Nephron (organoid): ENCODE measurements around the gene EPSTI1.

Source experiments
- H3K27ac Mint-ChIP-seq, 3 experiments: 2 replicates each; pipeline ENCODE4 v1.8.0; 2020; ENCODE audit warnings: mixed read lengths in 3 of 3, mild to moderate bottlenecking in 2 of 3, moderate library complexity in 1 of 3
- H3K27me3 Mint-ChIP-seq: 2 replicates; pipeline ENCODE4 v1.8.0; 2021; ENCODE audit warnings: low read depth, mild to moderate bottlenecking, moderate library complexity, mixed read lengths
- H3K36me3 Mint-ChIP-seq: 2 replicates; pipeline ENCODE4 v1.8.0; 2020; ENCODE audit warnings: low read depth, mixed read lengths
- H3K4me1 Mint-ChIP-seq: 2 replicates; pipeline ENCODE4 v1.8.0; 2020; ENCODE audit warnings: mixed read lengths
- H3K4me3 Mint-ChIP-seq, 3 experiments: 2 replicates each; pipeline ENCODE4 v1.8.0; 2020; ENCODE audit warnings: mild to moderate bottlenecking in 3 of 3, mixed read lengths in 3 of 3, moderate library complexity in 2 of 3
- H3K9me3 Mint-ChIP-seq: 2 replicates; pipeline ENCODE4 v1.8.0; 2020; ENCODE audit warnings: mixed read lengths
- CTCF ChIP-seq, 3 experiments: fragments of 200-600 bp; sonication (generic); IDR thresholded peaks; one replicate each; pipeline ENCODE4 v1.5.0; 2021; ENCODE audit warnings: antibody characterized with exemption in 3 of 3; ENCODE audit not compliant: unreplicated experiment in 3 of 3

The EPSTI1 gene

DNA sequence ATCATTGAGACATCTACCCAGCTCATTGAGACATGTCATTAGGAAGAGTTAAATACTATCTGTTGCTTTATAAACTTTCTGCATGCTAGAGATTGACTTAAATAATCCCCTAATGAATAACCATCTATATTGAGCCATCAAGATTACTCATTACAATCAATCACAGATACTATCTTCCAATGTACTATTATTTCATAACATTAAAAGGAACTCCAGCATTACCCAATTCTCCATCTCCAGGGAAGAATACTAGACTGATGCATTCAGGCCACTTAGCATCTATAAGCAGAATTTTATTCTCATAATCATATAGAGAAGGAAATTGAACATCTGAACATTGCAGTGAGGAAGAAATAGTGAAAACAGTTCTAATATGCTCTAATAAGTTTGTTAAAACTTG is 8.0 kb downstream of the EPSTI1 start:
- H3K27ac Mint-ChIP-seq: no peak overlapping the region
- no peaks in the 10 kb centered on the region for H3K27me3 Mint-ChIP-seq
- TF ChIP-seq CTCF (IDR thresholded peaks at IDR 0.05; ENCODE audit: unreplicated experiment in 3 of 3): no peak
- peaks cover 6% of the 10 kb centered on the region for H3K36me3 Mint-ChIP-seq
- no peak overlapping the region for H3K4me3 Mint-ChIP-seq
- H3K4me1 Mint-ChIP-seq: peaks cover 10% of the 10 kb centered on the region
- H3K9me3 Mint-ChIP-seq: no peaks in the 10 kb centered on the region

- peaks cover 2% of the 10 kb centered on the region for H3K9me3 Mint-ChIP-seq
- H3K36me3 Mint-ChIP-seq: peaks cover 10% of the 10 kb centered on the region
- H3K4me3 Mint-ChIP-seq: no peak overlapping the region
- no peaks in the 10 kb centered on the region for H3K27me3 Mint-ChIP-seq
- no peak for TF ChIP-seq CTCF (IDR thresholded peaks at IDR 0.05; ENCODE audit: unreplicated experiment in 3 of 3)
- H3K27ac Mint-ChIP-seq: peak overlapping the region in 1 of 3 experiments; percentile 13
- peaks cover 10% of the 10 kb centered on the region for H3K4me1 Mint-ChIP-seq
These were observed 10.2 kb downstream of the EPSTI1 start for GRCh38 chr13:42981853-42982252.

DNA sequence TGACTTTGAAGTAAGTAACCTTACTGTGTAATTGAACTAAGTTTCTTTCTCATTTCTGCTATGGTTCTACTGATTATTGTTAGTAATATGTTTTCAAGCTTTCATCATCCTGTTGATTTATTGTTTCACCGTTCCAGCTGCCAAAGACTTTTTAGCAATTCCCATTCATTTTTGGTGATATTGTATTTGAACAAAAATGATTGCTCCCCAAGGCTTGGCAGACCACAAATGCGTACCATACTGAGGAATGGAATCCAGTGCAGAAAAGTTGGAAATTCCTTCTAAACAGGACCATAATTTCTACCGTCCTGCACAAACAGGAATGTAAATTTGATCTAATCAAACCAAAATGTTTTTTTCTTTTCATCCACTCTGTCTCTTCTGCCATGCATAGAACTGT is 10.7 kb downstream of the EPSTI1 start:
- H3K4me3 Mint-ChIP-seq: no peak overlapping the region
- H3K27me3 Mint-ChIP-seq: no peaks in the 10 kb centered on the region
- peaks cover 10% of the 10 kb centered on the region for H3K4me1 Mint-ChIP-seq
- H3K36me3 Mint-ChIP-seq: peaks cover 10% of the 10 kb centered on the region
- peak overlapping the region in 1 of 3 experiments; percentile 59 for H3K27ac Mint-ChIP-seq
- peaks cover 2% of the 10 kb centered on the region for H3K9me3 Mint-ChIP-seq
- no peak for TF ChIP-seq CTCF (IDR thresholded peaks at IDR 0.05; ENCODE audit: unreplicated experiment in 3 of 3)

DNA sequence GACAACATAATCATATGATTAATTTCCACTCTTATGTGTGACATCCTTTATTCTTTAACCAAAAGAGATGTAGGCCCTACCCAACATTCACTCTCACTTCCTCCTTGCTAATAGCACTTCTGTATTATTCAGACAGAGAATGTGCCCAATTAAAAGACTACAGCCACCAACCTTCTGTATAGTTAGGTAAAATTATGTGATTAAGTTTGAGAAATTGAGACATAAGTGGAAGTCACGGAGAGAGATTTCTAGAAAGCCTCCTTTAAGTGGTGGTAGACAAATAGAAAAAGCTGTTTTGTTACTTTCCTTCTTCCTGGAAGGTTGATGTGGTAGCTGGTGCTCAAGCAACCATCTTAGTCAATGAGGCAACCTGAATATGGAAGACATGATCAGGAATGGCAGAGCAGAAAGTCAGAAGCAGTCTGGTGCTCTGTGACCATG is 14.8 kb downstream of the EPSTI1 start:
- peaks cover 15% of the 10 kb centered on the region for H3K4me1 Mint-ChIP-seq
- no peak overlapping the region for H3K4me3 Mint-ChIP-seq
- peaks cover 10% of the 10 kb centered on the region for H3K36me3 Mint-ChIP-seq
- no peaks in the 10 kb centered on the region for H3K27me3 Mint-ChIP-seq
- TF ChIP-seq CTCF (IDR thresholded peaks at IDR 0.05; ENCODE audit: unreplicated experiment in 3 of 3): no peak
- no peak overlapping the region for H3K27ac Mint-ChIP-seq
- H3K9me3 Mint-ChIP-seq: peaks cover 5% of the 10 kb centered on the region

- Mint-ChIP-seq H3K36me3 (peaks cover 10% of the 10 kb centered on the region), H3K9me3 (peaks cover 5% of the 10 kb centered on the region), H3K27ac (no peak overlapping the region)
These were observed 16.0 kb downstream of the EPSTI1 start for GRCh38 chr13:42976066-42976465.

More at GRCh38 chr13:42976066-42976465, 16.0 kb downstream of the EPSTI1 start:
- Mint-ChIP-seq H3K4me3 (no peak overlapping the region), H3K27me3 (no peaks in the 10 kb centered on the region), H3K4me1 (peaks cover 6% of the 10 kb centered on the region)
- TF ChIP-seq CTCF (IDR thresholded peaks at IDR 0.05; ENCODE audit: unreplicated experiment in 3 of 3): no peak
